ENCODE data around the gene GIMD1.
"Not testable (repeated sequence)": the region's sequence is repeated elsewhere in the genome, so short reads cannot be mapped to it uniquely, and the experiment has no call there.

Gene GIMD1

DNA sequence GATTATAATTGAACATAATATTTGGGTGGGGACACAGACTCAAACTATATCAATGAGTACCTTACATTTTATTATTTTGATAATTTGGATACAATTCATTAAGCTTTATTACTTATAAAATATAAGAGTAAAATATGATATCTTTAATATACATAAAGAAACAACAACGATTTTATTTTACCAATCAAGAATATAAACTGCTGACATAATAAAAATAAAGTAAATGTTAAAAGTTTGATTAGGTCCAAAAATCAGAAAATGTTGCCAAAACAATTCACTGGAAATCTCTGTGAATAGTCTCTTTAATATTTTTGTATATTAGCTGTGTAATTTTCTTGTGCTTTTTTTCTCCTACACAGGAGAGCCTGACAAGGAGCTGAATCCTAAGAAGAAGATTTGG is 21.4 kb downstream of the GIMD1 start:
- no peak for DNase-seq

DNA sequence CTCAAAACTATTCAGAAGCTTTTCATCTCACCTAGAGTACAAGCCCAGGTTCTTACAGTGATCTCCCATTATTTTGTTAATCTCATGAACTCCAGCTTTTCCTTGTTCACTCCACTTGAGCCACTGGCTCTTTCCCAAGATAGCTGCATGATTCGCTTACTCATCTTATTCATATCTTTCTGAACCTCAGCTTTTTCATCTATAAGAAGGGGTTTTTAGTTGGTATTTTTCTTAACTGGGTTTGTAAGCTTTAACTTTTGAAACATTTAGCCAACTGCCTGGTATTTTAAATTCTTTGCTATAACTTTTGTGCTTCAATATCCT is 24.0 kb downstream of the GIMD1 start:
- no peak for DNase-seq

DNA sequence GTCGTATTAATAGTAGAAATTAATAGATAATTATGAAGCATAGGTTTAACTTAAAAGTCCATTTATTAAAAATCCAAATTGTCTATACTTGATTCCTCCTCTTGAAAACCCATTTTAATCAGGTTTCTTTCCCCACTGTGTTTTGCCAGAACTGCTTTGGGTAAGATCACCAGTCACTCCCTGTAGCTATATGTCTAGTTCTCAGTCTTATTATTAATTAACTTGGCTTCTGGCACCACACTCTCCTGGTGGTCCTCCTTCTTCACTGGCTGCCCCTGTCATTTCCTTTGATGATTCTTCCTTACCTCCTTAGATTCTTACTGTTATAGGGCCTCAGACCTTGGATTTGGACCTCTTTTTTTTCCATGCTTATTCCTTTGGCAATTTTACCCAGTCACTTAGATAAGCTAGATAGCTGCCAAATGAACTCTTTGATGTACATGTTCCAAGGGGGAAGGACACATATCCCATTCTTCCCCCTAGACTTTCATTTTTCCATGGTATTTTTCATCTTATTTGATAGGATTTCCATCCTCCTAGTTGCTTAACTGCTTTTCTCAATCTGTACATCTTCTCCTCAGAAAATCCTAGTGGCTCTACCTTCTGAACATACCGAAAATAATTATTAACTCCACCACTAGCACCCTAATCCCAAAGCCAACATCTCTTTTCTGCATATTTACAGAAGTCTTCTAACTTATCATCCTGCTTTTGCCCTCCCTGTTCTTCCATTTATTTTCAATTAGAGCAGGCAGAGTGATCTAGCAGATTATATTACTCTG is 24.5 kb downstream of the GIMD1 start:
- DNase-seq: no peak

DNA sequence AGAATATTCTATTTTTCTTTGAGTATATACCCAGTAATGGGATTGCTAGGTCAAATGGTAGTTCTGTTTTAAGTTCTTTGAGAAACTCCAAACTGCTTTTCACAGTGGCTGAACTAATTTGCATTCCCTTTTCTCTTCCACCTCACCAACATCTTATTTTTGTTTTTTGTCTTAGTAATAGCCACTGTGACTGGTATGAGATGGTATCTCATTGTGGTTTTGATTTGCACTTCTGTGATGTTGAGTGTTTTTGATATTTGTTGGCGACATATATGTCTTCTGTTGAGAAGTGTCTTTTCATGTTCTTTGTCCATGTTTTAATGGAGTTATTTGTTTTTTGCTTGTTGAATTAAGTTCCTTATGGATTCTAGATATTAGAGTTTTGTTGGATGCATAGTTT is 27.8 kb downstream of the GIMD1 start:
- DNase-seq: peak; percentile 11

DNA sequence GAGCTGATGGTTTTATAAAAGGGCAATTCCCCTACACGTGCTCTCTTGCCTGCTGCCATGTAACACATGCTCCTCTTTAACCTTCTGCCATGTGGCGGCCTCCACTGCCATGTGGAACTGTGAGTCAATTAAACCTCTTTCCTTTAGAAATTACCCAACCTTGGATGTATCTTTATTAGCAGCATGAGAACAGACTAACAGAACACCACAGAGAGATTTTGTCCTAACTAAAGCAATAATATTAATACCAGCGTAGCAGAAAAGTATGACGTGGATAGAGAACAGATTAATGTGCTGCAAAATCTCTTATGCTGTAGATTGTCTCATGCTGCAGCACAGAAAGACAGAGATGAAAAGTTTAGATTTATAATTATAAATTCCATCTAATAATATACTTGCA is 29.1 kb downstream of the GIMD1 start:
- DNase-seq: no peak

DNA sequence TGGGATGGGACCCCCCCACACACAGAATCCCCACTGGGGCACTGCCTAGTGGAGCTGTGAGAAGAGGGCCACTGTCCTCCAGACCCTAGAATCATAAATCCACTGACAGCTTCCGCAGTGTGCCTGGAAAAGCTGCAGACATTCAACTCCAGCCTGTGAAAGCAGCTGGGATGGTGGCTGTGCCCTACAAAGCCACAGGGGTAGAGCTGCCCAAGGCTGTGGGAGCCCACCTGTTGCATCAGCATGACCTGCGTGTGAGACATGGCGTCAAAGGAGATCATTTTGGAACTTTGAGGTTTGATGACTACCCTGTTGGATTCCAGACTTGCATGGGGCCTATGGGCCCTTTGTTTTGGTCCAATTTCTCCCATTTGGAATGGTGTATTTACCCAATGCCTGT is 29.9 kb downstream of the GIMD1 start:
- DNase-seq: no peak

DNA sequence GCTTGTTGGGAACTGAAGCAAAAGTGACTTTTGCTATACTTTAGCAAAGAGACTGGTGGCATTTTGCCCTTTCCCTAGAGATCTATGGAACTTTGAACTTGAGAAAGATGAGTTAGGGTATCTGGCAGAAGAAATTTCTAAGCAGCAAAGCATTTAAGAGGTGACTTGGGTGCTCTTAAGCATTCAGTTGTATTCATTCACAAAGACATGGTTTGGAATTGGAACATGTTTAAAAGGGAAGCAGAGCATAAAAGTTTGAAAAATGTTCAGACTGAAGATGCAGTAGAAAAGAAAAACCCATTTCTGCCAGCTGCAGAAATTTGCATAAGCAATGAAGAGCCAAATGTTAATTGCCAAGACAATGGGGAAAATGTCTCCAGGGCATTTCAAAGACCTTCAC is 30.7 kb downstream of the GIMD1 start:
- no peak for DNase-seq

DNA sequence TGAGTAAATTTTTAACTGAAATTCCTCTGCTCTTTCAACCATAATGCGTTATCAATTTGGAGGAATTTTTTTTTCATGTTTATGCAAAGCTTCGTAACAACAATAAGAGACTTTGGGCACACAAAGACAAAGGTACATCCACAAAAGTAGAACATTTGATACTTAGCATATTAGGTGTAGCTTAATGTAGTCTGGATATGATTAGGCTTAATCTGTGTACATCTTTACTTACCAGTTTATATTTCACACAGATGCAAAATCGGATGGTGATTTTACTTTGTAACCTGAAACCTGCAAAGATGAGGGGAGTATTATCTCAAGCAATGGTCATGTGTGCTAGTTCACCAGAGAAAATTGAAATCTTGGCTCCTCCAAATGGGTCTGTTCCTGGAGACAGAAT is 32.0 kb downstream of the GIMD1 start:
- DNase-seq: no peak

DNA sequence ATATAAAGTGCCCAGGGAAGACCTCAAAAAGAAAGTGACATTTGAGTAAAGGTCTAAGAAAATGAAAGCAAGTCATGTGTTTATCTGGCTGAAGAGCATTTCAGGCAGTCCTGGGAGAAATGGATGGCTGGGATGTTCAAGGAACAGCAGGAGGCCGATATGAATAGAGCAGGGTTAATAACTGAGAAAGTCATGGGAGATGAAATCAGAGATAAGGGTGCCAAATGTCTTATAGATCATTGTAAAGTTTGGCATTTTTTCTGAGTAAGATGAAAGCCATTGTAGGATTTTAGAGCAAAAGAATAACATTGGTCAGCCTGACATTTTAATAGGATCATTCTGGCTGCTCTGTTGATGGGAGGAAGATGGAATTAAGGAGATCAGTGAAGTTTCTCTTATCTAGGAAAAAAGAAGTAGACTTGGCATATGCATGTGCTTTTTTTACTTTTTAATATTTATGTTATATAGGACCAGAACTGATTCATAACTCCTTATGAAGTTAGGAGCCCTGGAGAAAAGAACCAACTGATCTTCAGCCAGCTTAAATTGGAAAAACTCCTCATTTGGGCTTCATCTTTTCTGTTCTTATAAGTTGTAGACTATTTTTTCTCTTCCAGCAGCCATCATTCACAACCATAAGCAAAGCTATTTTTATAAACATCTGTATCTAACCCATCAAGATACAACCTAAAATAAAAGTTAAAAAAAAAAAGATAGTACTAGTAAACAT is 33.7 kb downstream of the GIMD1 start:
- no peak for DNase-seq

DNA sequence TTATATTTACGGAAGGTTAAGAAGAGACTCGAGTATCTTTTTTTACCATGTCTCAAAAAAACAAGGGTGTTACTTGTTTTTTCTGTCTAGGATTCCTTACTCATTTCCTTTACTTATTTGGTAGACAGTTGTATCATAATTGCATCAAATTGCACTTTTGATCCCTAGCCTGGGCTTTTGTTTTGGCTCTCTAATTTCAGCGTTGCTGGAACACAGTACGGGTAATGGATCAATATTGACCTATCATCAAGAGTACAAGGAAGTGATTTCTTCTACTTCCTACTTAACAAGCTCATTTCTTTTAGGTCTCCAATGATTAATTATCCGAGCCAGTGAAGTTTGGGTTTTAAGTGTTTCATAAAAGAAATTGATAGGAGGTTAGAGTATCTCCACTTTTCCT is 35.4 kb downstream of the GIMD1 start:
- DNase-seq: no peak

DNA sequence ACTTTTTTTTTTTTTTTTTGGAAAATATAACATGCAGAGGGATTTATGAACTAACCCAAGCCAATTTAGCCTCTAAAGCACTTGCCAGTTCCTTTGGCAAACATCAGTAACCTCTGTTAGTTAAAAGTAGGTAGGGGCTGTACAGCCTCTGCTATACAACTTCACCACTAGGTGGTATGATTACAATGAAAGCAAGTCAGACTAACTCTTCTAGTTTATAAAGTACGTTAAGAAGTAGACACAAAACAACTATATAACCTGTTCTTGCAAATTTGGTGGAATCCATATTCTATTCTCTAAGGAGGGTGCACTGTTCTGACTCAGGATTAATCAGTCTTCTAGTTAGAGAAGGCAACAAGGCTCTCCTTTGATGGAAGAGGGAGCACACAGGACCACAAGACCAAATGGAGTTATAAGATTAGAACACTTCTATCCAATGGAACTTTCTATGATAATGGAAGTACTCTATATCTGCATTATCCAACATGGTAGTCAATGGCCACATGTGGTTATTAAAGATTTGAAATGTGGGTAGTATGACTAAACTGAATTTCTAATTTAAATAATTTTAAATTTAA is 39.4 kb downstream of the GIMD1 start:
- peak; percentile 43 for DNase-seq

DNA sequence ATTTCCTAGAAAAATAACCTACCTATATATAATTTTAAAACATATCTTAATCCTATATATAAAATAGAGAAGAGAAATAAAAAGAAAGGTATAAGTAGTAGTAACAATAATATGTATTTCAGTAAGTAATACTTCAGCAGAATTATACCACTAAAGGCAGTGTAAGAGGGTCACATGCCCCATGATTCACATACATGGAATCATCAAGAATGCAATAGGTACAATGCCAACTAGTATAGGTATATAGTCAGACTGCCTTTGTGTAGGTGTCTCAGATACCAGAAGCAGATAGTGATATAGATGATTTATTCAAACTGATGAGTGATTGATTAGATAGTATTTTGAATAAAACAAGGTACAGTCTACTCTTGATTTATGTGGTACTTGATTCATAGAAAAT is 42.8 kb downstream of the GIMD1 start:
- no peak for DNase-seq

DNA sequence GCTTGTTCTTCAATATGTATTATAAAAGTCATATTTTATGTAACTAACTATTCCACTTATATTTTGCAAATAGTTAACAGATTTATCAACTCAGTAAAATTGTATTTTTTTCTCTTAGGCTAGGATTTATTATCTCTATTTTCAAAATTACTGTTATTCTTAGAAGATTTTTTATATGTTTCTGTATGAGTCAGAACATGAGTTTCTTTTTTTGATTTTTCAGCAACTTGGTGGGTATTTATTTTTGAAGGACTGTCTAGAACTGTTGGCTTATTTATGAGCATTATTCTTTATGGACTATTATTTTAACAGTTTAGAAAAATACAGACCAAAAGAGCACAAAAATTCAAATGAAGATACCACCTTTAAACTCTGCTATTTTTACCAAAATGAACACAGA is 45.5 kb downstream of the GIMD1 start:
- DNase-seq: peak; percentile 11

DNA sequence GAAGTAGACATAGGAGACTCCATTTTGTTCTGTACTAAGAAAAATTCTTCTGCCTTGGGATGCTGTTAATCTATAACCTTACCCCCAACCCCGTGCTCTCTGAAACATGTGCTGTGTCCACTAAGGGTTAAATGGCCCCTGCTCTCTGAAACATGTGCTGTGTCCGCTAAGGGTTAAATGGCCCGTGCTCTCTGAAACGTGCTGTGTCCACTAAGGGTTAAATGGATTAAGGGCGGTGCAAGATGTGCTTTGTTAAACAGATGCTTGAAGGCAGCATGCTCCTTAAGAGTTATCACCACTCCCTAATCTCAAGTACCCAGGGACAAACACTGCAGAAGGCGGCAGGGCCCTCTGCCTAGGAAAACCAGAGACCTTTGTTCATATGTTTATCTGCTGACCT is 46.8 kb downstream of the GIMD1 start:
- DNase-seq: not testable (repeated sequence)

DNA sequence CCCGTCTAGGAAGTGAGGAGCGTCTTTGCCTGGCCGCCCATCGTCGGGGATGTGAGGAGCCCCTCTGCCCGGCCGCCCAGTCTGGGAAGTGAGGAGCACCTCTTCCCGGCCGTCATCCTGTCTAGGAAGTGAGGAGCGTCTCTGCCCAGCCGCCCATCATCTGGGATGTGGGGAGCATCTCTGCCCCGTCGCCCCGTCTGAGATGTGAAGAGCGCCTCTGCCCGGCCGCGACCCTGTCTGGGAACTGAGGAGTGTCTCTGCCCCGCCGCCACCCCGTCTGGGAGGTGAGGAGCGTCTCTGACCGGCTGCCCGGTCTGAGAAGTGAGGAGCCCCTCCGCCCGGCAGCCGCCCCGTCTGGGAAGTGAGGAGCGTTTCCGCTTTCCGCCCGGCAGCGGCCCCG is 47.4 kb downstream of the GIMD1 start:
- not testable (repeated sequence) for DNase-seq

DNA sequence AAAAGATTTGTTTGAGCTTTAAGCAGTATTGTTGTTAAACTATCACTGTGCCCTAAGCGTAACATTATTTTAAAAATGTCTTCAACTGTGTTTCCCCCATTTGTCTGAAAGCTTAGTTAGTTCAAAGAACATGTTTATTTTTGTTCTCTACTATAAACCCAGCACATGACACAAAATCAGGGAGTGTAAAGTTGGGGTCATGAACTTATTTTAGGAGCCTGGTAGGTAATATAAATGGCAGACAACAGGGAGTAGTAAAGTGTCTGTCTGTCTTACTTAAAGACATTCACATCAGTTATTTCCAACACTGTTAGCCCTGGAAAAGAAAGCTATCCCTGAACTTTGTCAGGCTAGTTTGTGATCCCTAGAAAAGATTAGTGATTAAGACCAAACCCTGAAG is 48.3 kb downstream of the GIMD1 start:
- DNase-seq: no peak

DNA sequence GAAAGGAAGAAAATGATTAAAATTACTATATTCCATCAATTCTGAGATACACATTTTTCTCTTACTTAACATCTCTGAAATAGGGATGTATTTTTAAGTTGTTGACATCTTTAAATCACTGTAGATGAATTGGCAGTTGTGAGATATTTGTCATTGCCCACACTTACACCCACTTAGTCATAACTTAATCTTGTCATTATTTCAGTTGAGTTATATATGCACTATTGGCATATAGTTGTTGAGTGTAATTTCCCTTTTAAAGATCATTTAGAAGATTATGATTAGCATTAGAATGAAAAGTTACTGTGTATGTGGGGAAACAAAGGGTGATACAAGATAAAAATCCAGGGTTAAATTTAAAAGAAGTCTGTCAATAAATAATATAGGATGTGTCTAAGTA is 50.1 kb downstream of the GIMD1 start:
- peak; percentile 51 for DNase-seq

DNA sequence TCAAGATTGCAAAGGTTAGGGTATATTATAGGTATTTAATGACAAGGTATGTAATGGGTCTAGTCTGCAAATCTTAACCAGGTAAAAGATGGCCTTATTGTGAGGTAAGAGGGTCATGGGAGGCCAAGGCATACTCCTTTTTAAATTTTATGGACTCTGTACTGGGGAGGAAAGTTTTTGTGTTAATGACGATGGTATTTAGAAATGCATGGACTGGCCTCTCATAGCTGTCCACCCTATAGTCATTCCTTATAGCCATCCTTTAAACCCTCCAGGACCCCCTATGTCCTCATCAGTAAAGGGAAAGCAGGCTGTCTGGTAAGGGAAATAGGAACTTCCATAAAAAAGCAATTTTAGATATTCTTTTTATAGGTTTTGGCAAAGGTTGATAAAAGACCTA is 50.8 kb downstream of the GIMD1 start:
- DNase-seq: no peak

DNA sequence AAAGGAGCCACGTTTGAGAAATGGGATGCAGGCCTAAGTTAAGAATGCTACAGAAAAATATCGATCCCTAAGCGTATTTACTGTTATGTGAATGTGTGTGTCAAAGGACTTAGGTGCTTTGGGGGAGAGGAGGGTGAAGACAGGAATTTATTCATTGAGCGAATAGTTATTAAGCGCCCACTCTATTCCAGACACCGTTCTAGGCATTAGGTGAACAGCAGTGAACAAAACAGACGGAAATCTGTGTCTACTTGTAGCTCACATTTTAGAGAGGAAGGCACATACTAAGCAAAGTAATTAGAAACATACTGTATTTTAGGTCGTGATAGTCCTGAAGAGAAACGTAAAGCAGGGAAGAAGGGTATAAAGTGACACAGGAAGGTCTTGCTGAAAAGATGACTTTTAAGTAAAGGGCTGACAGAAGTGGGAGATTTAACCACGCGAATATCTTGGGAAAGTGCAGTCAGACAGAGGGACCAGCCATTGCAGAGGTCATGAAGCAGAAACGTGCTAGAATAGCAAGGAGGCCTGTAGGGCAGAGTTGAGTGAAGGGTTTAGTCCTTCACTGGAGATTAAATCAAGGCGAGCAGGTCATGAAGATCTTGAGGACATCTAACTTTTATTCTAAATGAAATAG is 51.7 kb downstream of the GIMD1 start:
- DNase-seq: peak; percentile 15

DNA sequence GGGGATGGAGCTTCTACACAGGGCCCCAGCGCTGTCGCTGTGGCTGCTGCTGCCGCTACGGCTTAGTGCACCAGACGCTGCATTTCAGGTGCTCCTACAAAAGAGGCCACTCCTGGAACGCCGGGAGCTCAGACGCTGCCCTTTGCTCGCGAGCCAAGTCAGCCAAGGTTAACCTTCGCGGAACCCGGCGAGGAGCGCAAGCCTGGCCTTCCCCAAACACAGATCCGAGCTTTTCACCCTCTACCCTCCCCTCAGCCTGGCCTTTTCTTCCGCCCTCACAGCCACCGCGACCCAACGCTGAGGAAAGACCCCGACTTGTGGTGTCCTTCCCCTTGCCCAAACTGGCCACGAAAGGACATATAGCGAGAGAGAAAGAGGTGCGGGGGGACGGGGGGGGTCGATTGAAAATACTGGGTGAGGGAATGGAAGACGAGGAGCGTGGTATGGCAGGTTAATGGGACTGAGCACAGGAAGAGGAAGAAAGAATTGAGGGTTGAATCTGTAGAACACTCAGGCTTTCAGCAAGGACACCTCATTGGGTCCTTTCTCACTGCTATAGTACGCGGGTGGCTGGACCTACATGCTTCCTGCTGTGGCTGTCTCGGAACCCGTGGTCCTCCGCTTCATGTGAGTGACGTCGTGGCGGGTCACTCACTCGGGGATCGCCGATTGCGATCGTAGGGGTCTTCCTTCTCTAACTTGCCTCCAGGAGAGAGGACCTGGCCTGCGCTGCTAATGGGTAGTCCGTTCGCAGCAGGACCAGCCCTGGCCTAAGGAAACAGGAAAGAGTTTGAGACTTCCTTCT is 52.4 kb downstream of the GIMD1 start, which contains the start of the genes AIMP1 and TBCK:
Gene AIMP1 (plus strand): TSS at position 583 of the 805 bp plus-strand sequence. CDS start 8,460 bp downstream, outside the sequence.
Gene TBCK (minus strand): TSS at position 242 of the 805 bp plus-strand sequence. CDS start 7,249 bp downstream, outside the sequence.
- peak; percentile 91 for DNase-seq

DNA sequence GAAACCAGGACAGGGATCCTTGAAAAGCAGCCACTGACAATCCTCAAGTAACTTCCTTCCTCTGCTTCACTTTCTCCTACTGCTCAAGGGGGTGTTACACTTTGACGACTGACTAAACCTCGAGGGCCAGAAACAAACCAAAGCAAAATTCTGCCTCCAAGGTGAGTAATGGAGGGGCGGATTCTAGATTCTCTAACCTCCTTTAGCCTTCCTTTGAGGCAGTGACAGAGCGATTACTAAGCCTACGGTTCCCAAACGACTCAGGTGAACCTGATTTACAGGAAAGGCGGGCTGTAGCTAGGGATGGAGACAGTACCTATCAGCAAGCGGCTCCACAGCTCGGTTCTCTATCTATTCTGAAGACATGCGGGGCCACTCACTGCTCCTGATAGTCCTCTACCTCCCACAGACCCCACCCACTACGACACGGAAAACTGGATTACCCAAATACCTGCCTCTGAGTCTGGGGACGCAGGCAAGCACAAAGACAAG is 53.1 kb downstream of the GIMD1 start:
- DNase-seq: peak; percentile 61

DNA sequence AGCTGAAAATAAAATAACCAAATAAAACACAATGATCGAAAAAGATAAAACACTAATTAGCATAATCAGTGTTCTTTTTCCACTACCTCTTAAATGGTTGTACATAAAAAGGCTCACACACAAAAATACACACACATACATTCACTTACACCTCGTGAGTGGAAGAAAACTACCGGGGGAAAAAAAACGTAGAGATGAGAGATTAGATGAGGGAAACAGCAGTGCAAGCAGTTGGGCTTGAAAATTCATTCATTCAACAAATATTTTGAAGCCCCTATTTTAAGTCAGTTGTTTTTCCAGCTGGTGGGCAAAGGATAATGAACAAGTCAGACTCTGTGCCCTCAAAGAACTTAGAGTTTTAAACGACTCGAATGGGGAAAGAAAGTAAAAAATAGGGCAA is 53.6 kb downstream of the GIMD1 start:
- no peak for DNase-seq

Data from activated CD4-positive, alpha-beta T cell treated with anti-CD3 and anti-CD28 coated beads, Interleukin-10, Interleukin-2, amounts not matched to agents 100 ng/mL and 50 ng/mL, durations not matched to agents 16 hours and 8 hours (primary cell).